IMR-90 (cell line): ENCODE data around the gene GALNT14.

Experiments used
- CEBPB ChIP-seq: IDR thresholded peaks from 2 replicates; pipeline ENCODE4 v1.6.1; 2012; ENCODE audit warnings: low read depth, low read length, improper control_type of control experiment
- CTCF ChIP-seq: conservative IDR thresholded peaks from 2 replicates; pipeline ENCODE4 v1.5.1; 2012; ENCODE audit warnings: mild to moderate bottlenecking, low read depth, low read length, improper control_type of control experiment
- FOS ChIP-seq: fragments of 150-350 bp; IDR thresholded peaks from 2 replicates; pipeline ENCODE4 v1.6.1; 2016; ENCODE audit warnings: low read depth, low read length
- MAZ ChIP-seq: IDR thresholded peaks from 2 replicates; pipeline ENCODE4 v1.6.1; 2012; ENCODE audit warnings: low read depth, mild to moderate bottlenecking, low read length, improper control_type of control experiment, moderate library complexity, borderline replicate concordance
- MXI1 ChIP-seq: IDR thresholded peaks from 2 replicates; pipeline ENCODE4 v1.6.1; 2012; ENCODE audit warnings: low read depth, mild to moderate bottlenecking, low read length, moderate library complexity, borderline replicate concordance
- POLR2A ChIP-seq: IDR thresholded peaks from 2 replicates; pipeline ENCODE4 v1.6.1; 2012; ENCODE audit warnings: mild to moderate bottlenecking, low read depth, low read length
- RAD21 ChIP-seq: IDR thresholded peaks from 2 replicates; pipeline ENCODE4 v1.6.1; 2012; ENCODE audit warnings: low read length, improper control_type of control experiment
- RFX5 ChIP-seq: IDR thresholded peaks from 2 replicates; pipeline ENCODE4 v1.8.0; 2012; ENCODE audit warnings: low read depth, mild to moderate bottlenecking, low read length, moderate library complexity
- SMC3 ChIP-seq: fragments of 150-350 bp; IDR thresholded peaks from 2 replicates; pipeline ENCODE4 v1.6.1; 2016; ENCODE audit warnings: low read depth, mild to moderate bottlenecking, antibody characterized with exemption, low read length, moderate library complexity
- TF ChIP-seq, protein P1 (sequence below): fragments of 150-350 bp; IDR thresholded peaks from 2 replicates; pipeline ENCODE4 v1.6.1; 2016; ENCODE audit warnings: low read depth, mild to moderate bottlenecking, low read length, moderate library complexity, borderline replicate concordance

- TF ChIP-seq CTCF: no peak
- TF ChIP-seq MAZ: no peak
- no peak for TF ChIP-seq POLR2A
- TF ChIP-seq SMC3: no peak
- TF ChIP-seq FOS: no peak
- TF ChIP-seq RFX5: no peak
- no peak for TF ChIP-seq CEBPB
- no peak for TF ChIP-seq RAD21
- no peak for TF ChIP-seq MXI1
- TF ChIP-seq, protein P1, sequence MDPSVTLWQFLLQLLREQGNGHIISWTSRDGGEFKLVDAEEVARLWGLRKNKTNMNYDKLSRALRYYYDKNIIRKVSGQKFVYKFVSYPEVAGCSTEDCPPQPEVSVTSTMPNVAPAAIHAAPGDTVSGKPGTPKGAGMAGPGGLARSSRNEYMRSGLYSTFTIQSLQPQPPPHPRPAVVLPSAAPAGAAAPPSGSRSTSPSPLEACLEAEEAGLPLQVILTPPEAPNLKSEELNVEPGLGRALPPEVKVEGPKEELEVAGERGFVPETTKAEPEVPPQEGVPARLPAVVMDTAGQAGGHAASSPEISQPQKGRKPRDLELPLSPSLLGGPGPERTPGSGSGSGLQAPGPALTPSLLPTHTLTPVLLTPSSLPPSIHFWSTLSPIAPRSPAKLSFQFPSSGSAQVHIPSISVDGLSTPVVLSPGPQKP: no peak
Measured at GRCh38 chr2:31014516-31014915, 123.7 kb downstream of the GALNT14 start.
